B cell (primary cell): ENCODE results near the gene CLIP4. TPM values are rescaled to one million over a fixed set of nuclear protein-coding genes. Genes with fewer than 3 reads are reported as not detected.

Experiments
- ATAC-seq: fragments of 200-7000 bp; cut with Tn5 transposase; one replicate; pipeline ENCODE4 v1.10.0; 2021; ENCODE audit warnings: low read depth, mild to moderate bottlenecking, moderate number of reproducible peaks, moderate library complexity
- CTCF ChIA-PET: fragments of 350-600 bp; sonication (Branson Sonifier 250); formaldehyde crosslinking; loops from one replicate; lab custom pipeline; 2021; ENCODE audit warnings: antibody characterized with exemption, inconsistent platforms; lab: Charles Lee
- POLR2A ChIA-PET: fragments of 350-600 bp; sonication (Branson Sonifier 250); formaldehyde crosslinking; loops from one replicate; lab custom pipeline; 2021; ENCODE audit warnings: antibody characterized with exemption; lab: Charles Lee
- DNase-seq: peaks from one replicate; pipeline ENCODE4 v3.0.0; 2013
- H2AFZ ChIP-seq: 2 replicates; pipeline ENCODE4 v1.6.1; 2012; ENCODE audit warnings: mild to moderate bottlenecking, low read depth, low read length; ENCODE audit not compliant: insufficient read depth, poor library complexity, severe bottlenecking
- H3K27ac ChIP-seq, 2 donors: 1 replicate in 1 of 2; 2 replicates in 1 of 2; pipeline ENCODE4 v1.5.1; 2012 to 2013; ENCODE audit warnings: low read length in 2 of 2, mild to moderate bottlenecking in 2 of 2, moderate library complexity in 1 of 2
- H3K27me3 ChIP-seq, 4 experiments: fragments of 200-600 bp in 1 of 4; sonication (generic) in 1 of 4; replicated peaks in 1 of 4; 1 replicate in 2 of 4; 2 replicates in 2 of 4; pipeline versions ENCODE4 v1.6.1 to v1.7.0; 2013 to 2016; ENCODE audit warnings: low read length in 3 of 4, mild to moderate bottlenecking in 2 of 4, mixed read lengths in 1 of 4, moderate library complexity in 1 of 4; ENCODE audit not compliant: insufficient read depth in 4 of 4, control insufficient read depth in 3 of 4; ENCODE audit errors: control extremely low read depth in 1 of 4
- H3K36me3 ChIP-seq, 2 experiments: replicated peaks in 1 of 2; 1 replicate in 1 of 2; 2 replicates in 1 of 2; pipeline versions ENCODE4 v1.6.1 to v1.7.1; 2013; ENCODE audit warnings: low read length in 1 of 2; ENCODE audit not compliant: insufficient read depth in 2 of 2, control insufficient read depth in 1 of 2; ENCODE audit errors: control extremely low read depth in 1 of 2, extremely low read depth in 1 of 2
- H3K4me1 ChIP-seq, 2 donors: fragments of 200-600 bp in 1 of 2; sonication (generic) in 1 of 2; 1 replicate in 1 of 2; 2 replicates in 1 of 2; pipeline versions ENCODE4 v1.5.1 to v1.6.1; 2013 to 2017; ENCODE audit warnings: low read length in 2 of 2; ENCODE audit not compliant: control insufficient read depth in 2 of 2, insufficient read depth in 2 of 2
- H3K4me2 ChIP-seq: replicated peaks from 2 replicates; pipeline ENCODE3; 2012; ENCODE audit warnings: mild to moderate bottlenecking, low read depth, low read length; ENCODE audit not compliant: poor library complexity, severe bottlenecking
- H3K4me3 ChIP-seq, 5 experiments: fragments of 200-600 bp in 1 of 5; sonication (generic) in 1 of 5; 1 replicate in 3 of 5; 2 replicates in 2 of 5; pipeline versions ENCODE4 v1.5.1 to v1.7.0; 2011 to 2016; ENCODE audit warnings: low read length in 4 of 5, mild to moderate bottlenecking in 4 of 5, low read depth in 2 of 5, control low read depth in 1 of 5, moderate library complexity in 1 of 5; ENCODE audit not compliant: insufficient read depth in 1 of 5; ENCODE audit errors: control extremely low read depth in 1 of 5, extremely low read depth in 1 of 5
- H3K79me2 ChIP-seq: fragments of 200-600 bp; sonication (generic); one replicate; pipeline ENCODE4 v1.6.0; 2016; ENCODE audit warnings: low read length; ENCODE audit not compliant: control insufficient read depth, insufficient read depth
- H3K9ac ChIP-seq: fragments of 200-600 bp; sonication (generic); 2 replicates; pipeline ENCODE4 v1.6.1; 2017; ENCODE audit warnings: mild to moderate bottlenecking, low read length, moderate library complexity
- H3K9me3 ChIP-seq, 3 donors: one replicate each; pipeline versions ENCODE4 v1.6.1 to v1.7.1; 2013; ENCODE audit warnings: low read length in 2 of 3; ENCODE audit not compliant: control insufficient read depth in 2 of 3, insufficient read depth in 1 of 3; ENCODE audit errors: control extremely low read depth in 1 of 3
- H4K20me1 ChIP-seq: 2 replicates; pipeline ENCODE4 v1.6.0; 2012; ENCODE audit warnings: mild to moderate bottlenecking, low read length; ENCODE audit not compliant: insufficient read depth, control insufficient read depth, poor library complexity, severe bottlenecking
- H3K27ac Mint-ChIP-seq: one replicate; pipeline ENCODE4 v1.8.0; 2021; ENCODE audit warnings: mixed read lengths
- H3K27me3 Mint-ChIP-seq: one replicate; pipeline ENCODE4 v1.8.0; 2021; ENCODE audit warnings: mixed read lengths
- H3K4me1 Mint-ChIP-seq: one replicate; pipeline ENCODE4 v1.8.0; 2021; ENCODE audit warnings: mixed read lengths
- H3K4me3 Mint-ChIP-seq: one replicate; pipeline ENCODE4 v1.8.0; 2021; ENCODE audit warnings: mixed read lengths
- H3K9me3 Mint-ChIP-seq: one replicate; pipeline ENCODE4 v1.8.0; 2022; ENCODE audit warnings: mixed read lengths; ENCODE audit not compliant: insufficient read depth
- EZH2 ChIP-seq: IDR thresholded peaks from 2 replicates; pipeline ENCODE4 v1.6.1; 2012; ENCODE audit warnings: borderline replicate concordance, low read depth, mild to moderate bottlenecking, moderate library complexity, low read length; ENCODE audit not compliant: insufficient read depth, poor library complexity, severe bottlenecking
- WGBS: methylation state at CpG from one replicate; pipeline ENCODE4 v1.1.5; 2013; ENCODE audit warnings: missing lambda C conversion rate; ENCODE audit not compliant: insufficient coverage; 5-methylcytosine and 5-hydroxymethylcytosine counted together
- intact Hi-C: fragments of 100-400 bp; cut with micrococcal nuclease; formaldehyde crosslinking; loops from one replicate; pipeline ENCODE4 v1.10.0; 2022
- polyA plus RNA-seq: library from polyadenylated mRNA; depleted of rRNA; stranded (reverse); fragments of >200 nt; gene quantifications from 2 replicates; pipeline ENCODE4 v1.2.3, GENCODE V29; 2012
- total RNA-seq, 2 donors: library from RNA; stranded (reverse); fragments of 120-200 nt in 1 of 2; gene quantifications; 1 replicate in 1 of 2; 2 replicates in 1 of 2; pipeline versions ENCODE4 v1.2.3 to v1.2.4, GENCODE V29; 2013 to 2022
- TF ChIP-seq, protein P1 (sequence below): fragments of 200-600 bp; IDR thresholded peaks from one replicate; pipeline ENCODE4 v1.8.0; 2022; ENCODE audit warnings: antibody characterized with exemption, mild to moderate bottlenecking

CLIP4 gene
- total and polyA plus RNA-seq, 2 donors (not counting 1 experiment from before 2014, with no cell fraction given) = 4.0 to 20.8 TPM

GRCh38 chr2:29207352-29208148 is 92.3 kb downstream of the CLIP4 start:
- H3K27me3 ChIP-seq = no peaks in the 10 kb centered on the region
- POLR2A ChIA-PET = no interaction called here
- Mint-ChIP-seq H3K4me1 (no peaks in the 10 kb centered on the region), H3K27me3 (peaks cover 5% of the 10 kb centered on the region), H3K4me3 (no peak overlapping the region), H3K9me3 (no peaks in the 10 kb centered on the region), H3K27ac (no peak overlapping the region)
- DNase-seq (no peak), ATAC-seq (no peak)
- no CpG with 5 or more reads among the region's 3 CpGs for WGBS
- no peak for TF ChIP-seq EZH2
- TF ChIP-seq, protein P1, sequence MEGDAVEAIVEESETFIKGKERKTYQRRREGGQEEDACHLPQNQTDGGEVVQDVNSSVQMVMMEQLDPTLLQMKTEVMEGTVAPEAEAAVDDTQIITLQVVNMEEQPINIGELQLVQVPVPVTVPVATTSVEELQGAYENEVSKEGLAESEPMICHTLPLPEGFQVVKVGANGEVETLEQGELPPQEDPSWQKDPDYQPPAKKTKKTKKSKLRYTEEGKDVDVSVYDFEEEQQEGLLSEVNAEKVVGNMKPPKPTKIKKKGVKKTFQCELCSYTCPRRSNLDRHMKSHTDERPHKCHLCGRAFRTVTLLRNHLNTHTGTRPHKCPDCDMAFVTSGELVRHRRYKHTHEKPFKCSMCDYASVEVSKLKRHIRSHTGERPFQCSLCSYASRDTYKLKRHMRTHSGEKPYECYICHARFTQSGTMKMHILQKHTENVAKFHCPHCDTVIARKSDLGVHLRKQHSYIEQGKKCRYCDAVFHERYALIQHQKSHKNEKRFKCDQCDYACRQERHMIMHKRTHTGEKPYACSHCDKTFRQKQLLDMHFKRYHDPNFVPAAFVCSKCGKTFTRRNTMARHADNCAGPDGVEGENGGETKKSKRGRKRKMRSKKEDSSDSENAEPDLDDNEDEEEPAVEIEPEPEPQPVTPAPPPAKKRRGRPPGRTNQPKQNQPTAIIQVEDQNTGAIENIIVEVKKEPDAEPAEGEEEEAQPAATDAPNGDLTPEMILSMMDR = no peak
- H3K36me3 ChIP-seq = no peaks in the 10 kb centered on the region
- intact Hi-C loops = no loop called here
- H3K4me1 ChIP-seq = no peaks in the 10 kb centered on the region
- CTCF ChIA-PET = interaction anchor here (1.3 kb wide), 1 partner anchor 10 kb away, joined by 3 read pairs; no protein-coding TSS in a partner anchor
- H3K9me3 ChIP-seq = no peaks in the 10 kb centered on the region
- no peaks in the 10 kb centered on the region for H3K79me2 ChIP-seq
- H2AFZ ChIP-seq = no peak overlapping the region
- no peak overlapping the region for H3K9ac ChIP-seq
- H3K4me2 ChIP-seq = no peak overlapping the region
- H3K4me3 ChIP-seq = no peak overlapping the region
- H4K20me1 ChIP-seq = no peaks in the 10 kb centered on the region
- H3K27ac ChIP-seq = no peak overlapping the region

DNA sequence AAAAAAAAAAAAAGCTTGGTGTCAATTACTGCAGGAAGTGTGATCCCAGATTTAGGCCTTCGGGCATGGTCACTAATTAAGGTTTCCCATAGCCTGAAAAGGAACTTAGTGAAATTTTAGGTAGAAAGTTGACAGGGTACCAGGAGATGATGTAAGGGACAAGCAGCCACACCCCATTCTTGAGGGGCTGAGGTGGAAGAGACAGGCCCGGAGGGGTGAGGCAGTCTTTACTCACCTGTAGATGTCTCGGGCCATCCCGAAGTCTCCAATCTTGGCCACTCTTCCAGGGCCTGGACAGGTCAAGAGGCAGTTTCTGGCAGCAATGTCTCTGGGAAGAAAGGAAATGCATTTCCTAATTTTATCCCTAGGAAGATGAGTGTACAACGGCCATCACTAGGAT is 94.3 kb downstream of the CLIP4 start:
- Histone ChIP-seq H3K27ac (no peak overlapping the region), H3K9ac (no peak overlapping the region), H3K4me3 (no peak overlapping the region), H2AFZ (no peak overlapping the region), H4K20me1 (no peaks in the 10 kb centered on the region), H3K79me2 (no peaks in the 10 kb centered on the region), H3K4me2 (no peak overlapping the region), H3K4me1 (no peaks in the 10 kb centered on the region), H3K36me3 (no peaks in the 10 kb centered on the region), H3K27me3 (no peaks in the 10 kb centered on the region), H3K9me3 (no peaks in the 10 kb centered on the region)
- no peak for TF ChIP-seq EZH2
- TF ChIP-seq, protein P1 = no peak
- Mint-ChIP-seq H3K4me3 (no peak overlapping the region), H3K27ac (no peak overlapping the region), H3K9me3 (no peaks in the 10 kb centered on the region), H3K4me1 (no peaks in the 10 kb centered on the region), H3K27me3 (peaks cover 9% of the 10 kb centered on the region)
- ATAC-seq = no peak
- intact Hi-C loops = no loop called here
- POLR2A ChIA-PET = no interaction called here
- no peak for DNase-seq
- CTCF ChIA-PET = no interaction called here
- WGBS = 100% methylated on average over 4 of the region's 5 CpGs
